Measurements from ENCODE around the gene MIER2.

- TF ChIP-seq EP300 (IDR thresholded peaks at IDR 0.05; ENCODE audit: borderline replicate concordance in 1 of 2, low read depth in 1 of 2, low read length in 1 of 2): no peak
- TF ChIP-seq MXI1 (IDR thresholded peaks at IDR 0.05; ENCODE audit: low read depth, low read length): no peak
- no peak for TF ChIP-seq RFX5 (IDR thresholded peaks at IDR 0.05; ENCODE audit: low read length)
- no peak for TF ChIP-seq CTCF (IDR thresholded peaks at IDR 0.05)
Measured at GRCh38 chr19:295687-296370, 48.8 kb downstream of the MIER2 start.
